Measurements from ENCODE around the gene UTS2B.

The UTS2B gene

GRCh38 chr3:191329654-191330529, at the start of gene UTS2B:
UTS2B (minus strand) TSS chr3:191330526; CDS start chr3:191282189, 48,337 bp downstream.
- peak; percentile 56 for DNase-seq (ENCODE audit: low read depth)
- peak within 1 kb of the TSS; percentile 84 for H3K4me3 ChIP-seq (ENCODE audit: low read length)
- TF ChIP-seq CTCF (conservative IDR thresholded peaks at IDR 0.05; ENCODE audit: low read length) = no peak

GRCh38 chr3:191380001-191380400, 49.7 kb upstream of the UTS2B start:
- DNase-seq (ENCODE audit: low read depth) = peak; percentile 30
- no peak overlapping the region for H3K4me3 ChIP-seq (ENCODE audit: low read length)
- no peak for TF ChIP-seq CTCF (conservative IDR thresholded peaks at IDR 0.05; ENCODE audit: low read length)

- no peak for DNase-seq (ENCODE audit: low read depth)
- no peak for TF ChIP-seq CTCF (conservative IDR thresholded peaks at IDR 0.05; ENCODE audit: low read length)
- no peak overlapping the region for H3K4me3 ChIP-seq (ENCODE audit: low read length)
These were observed 49.1 kb upstream of the UTS2B start for GRCh38 chr3:191379446-191379845.

- no peak for DNase-seq (ENCODE audit: low read depth)
- TF ChIP-seq CTCF (conservative IDR thresholded peaks at IDR 0.05; ENCODE audit: low read length) = no peak
- no peak overlapping the region for H3K4me3 ChIP-seq (ENCODE audit: low read length)
These were observed 48.0 kb upstream of the UTS2B start for GRCh38 chr3:191378142-191378812.

- peak overlapping the region; percentile 11; the same call in 1 of the 2 replicates for H3K4me3 ChIP-seq (ENCODE audit: low read length)
- TF ChIP-seq CTCF (conservative IDR thresholded peaks at IDR 0.05; ENCODE audit: low read length) = no peak
- peak; percentile 80 for DNase-seq (ENCODE audit: low read depth)
These were observed 46.3 kb upstream of the UTS2B start for GRCh38 chr3:191376516-191377141.

- DNase-seq (ENCODE audit: low read depth) = no peak
- no peak overlapping the region for H3K4me3 ChIP-seq (ENCODE audit: low read length)
- no peak for TF ChIP-seq CTCF (conservative IDR thresholded peaks at IDR 0.05; ENCODE audit: low read length)
These were observed 43.0 kb upstream of the UTS2B start for GRCh38 chr3:191373327-191373726.

All from AG10803 (cell line).